Bronchus fibroblast of lung (primary cell): ENCODE results near the gene CD300LB. TPM values are rescaled to one million over a fixed set of nuclear protein-coding genes. Genes with fewer than 3 reads are reported as not detected.

Experiments
- total RNA-seq: library from RNA; depleted of rRNA; stranded (reverse); fragments of >200 nt; gene quantifications from 2 replicates; pipeline ENCODE4 v1.2.3, GENCODE V29; 2015

CD300LB gene
- not detected in 2 replicates for total RNA-seq

DNA sequence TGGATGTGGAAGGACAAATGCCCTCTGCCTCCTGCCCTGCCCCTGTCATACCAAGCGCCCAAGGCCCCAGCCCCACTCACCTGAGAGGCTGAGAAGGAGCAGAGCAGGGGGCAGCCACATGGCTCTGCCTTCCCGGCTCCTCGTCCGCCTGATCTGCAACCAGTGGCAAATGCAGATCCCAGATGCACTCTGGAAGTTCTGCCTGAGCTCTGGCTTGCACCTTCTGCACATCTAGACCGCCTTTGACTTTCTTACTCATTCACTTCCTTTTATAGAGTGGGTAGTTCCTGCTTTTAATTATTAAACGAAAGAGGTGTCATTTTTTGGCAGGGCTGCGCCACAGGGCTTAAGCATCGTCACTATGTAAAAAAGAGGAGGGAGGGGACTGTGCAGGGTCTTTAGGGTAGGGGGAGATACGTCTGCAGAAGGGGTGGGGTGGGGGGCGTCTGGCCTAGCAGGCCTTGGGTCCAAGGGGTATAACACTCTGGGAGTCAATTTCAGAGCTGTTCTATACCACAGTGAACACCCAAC is at the start of gene CD300LB:
Gene CD300LB, minus strand, starts transcription at position 245 of the 531 bp plus-strand sequence. Its CDS starts 125 bp downstream, at position 120.

DNA sequence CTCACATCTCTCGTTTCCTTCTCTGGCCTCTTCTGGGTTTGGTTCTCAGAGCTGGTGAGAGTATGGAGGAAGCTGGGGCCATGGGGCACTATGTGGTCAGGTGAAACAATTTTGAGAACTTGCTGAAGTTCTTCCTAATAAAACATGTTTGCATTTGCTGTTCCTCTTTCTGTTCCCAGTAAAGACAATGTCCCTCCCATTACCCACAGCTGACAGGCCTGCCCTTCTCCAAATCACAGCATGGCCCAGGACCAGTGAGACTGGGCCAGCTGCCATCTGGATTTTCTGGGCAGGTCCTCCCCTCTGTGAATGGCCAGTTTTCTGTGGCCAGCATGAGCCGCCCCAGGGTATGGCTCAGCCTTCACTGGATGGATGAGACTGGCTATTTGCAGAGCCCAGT is 36.1 kb upstream of the CD300LB start, which contains the start of gene CD300H:
Gene CD300H, minus strand, starts transcription at position 113 of the 400 bp plus-strand sequence.

DNA sequence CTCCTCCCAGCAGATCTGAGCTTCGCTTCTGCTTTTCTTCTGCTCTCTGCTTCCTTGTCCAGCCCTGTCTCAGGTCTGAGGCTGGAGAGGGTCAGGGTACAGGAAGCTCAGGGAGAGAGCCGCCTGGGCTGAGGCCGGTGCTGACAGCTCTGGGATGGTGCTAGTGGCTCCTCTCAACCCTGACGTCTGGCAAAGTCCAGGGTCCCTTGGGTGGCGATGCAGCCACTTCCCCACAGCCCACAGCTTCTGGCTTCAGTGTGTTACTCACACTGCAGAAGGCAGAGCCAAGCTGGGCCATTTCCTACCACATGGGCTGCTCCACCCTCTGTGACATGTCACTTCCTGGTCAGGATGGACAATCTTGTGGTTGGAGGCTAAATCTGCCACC is 14.6 kb upstream of the CD300LB start, which contains the start of gene CD300C:
Gene CD300C, minus strand, starts transcription at position 273 of the 388 bp plus-strand sequence. CDS start 333 bp downstream, outside the sequence.

Other genes starting within 250 kb of the CD300LB start
- not detected in 2 replicates for gene KIF19, start 205.2 kb downstream of the CD300LB start, total RNA-seq
- not detected in 2 replicates for gene BTBD17, start 169.6 kb downstream of the CD300LB start, total RNA-seq
- not detected in 2 replicates for gene GPR142, start 164.0 kb downstream of the CD300LB start, total RNA-seq
- gene GPRC5C, start 99.4 kb downstream of the CD300LB start, total RNA-seq: 1.3 and 1.6 TPM in 2 replicates
- gene CD300A, start 64.8 kb downstream of the CD300LB start, total RNA-seq: not detected in 2 replicates
- gene CD300C, start 14.6 kb upstream of the CD300LB start, total RNA-seq: not detected in 2 replicates
- not detected in 2 replicates for gene CD300H, start 36.0 kb upstream of the CD300LB start, total RNA-seq
- gene CD300LD, start 60.8 kb upstream of the CD300LB start, total RNA-seq: not detected in 2 replicates
- gene CD300E, start 92.3 kb upstream of the CD300LB start, total RNA-seq: not detected in 2 replicates
- gene CD300LF, start 181.4 kb upstream of the CD300LB start, total RNA-seq: not detected in 2 replicates
- 0.67 and 0.89 TPM in 2 replicates for gene RAB37, start 205.8 kb upstream of the CD300LB start, total RNA-seq
- gene NHERF1, start 217.2 kb upstream of the CD300LB start, total RNA-seq: 36.0 and 40.7 TPM in 2 replicates
- gene NAT9, start 244.9 kb upstream of the CD300LB start, total RNA-seq: 23.2 and 24.4 TPM in 2 replicates